ENCODE measurements around the gene MRPS35. TPM values are rescaled to one million over a fixed set of nuclear protein-coding genes. Genes with fewer than 3 reads are reported as not detected.

MRPS35 gene
- total RNA-seq, 5 donors from 2014 or later (not counting 1 experiment from before 2014, with no cell fraction given), result 19.7 to 23.0 (median 22.5) TPM

DNA sequence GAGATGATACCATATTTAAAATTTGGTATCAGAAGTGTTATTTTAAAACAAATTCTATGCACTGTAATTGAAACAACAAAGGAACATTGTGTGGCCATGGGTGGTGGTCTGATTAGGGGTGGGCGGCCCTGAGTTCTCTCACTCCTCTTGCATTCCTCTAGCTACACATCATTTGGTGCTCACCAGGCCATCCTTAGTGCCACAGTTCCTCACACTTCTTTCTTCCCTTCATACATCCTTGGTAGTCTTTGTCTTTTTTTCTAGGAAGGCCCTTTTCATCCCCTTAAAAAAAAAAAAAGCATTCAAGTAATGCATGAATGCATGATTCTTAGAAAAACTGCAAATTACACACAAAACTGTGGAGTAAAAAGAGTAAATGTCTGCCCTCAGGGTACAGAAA, 71.8 kb downstream of the MRPS35 start:
- H3K9me3 ChIP-seq, result no peaks in the 10 kb centered on the region
- CTCF ChIA-PET, result interaction anchor here in 1 of 2 donors (0.7 kb wide), 1 partner anchor 46 kb away, joined by 3 read pairs; no protein-coding TSS in a partner anchor
- peaks cover 44 to 50% (median 48%) of the 10 kb centered on the region in 3 donors for H3K4me1 Mint-ChIP-seq
- H3K4me3 ChIP-seq (ENCODE audit: control insufficient read depth in 1 of 2, extremely low read depth in 1 of 2, low read length in 1 of 2), result no peak overlapping the region
- POLR2A ChIA-PET, result no interaction called here
- H3K4me1 ChIP-seq (ENCODE audit: control insufficient read depth in 1 of 2, extremely low read depth in 1 of 2, insufficient read depth in 2 of 2, low read length in 2 of 2), result peaks cover 11 to 29% of the 10 kb centered on the region in 2 experiments
- no peaks in the 10 kb centered on the region for H3K9me3 Mint-ChIP-seq
- H3K27me3 Mint-ChIP-seq, result no peaks in the 10 kb centered on the region
- peaks cover 0 to 2% of the 10 kb centered on the region in 2 experiments for H3K27me3 ChIP-seq (replicated peaks in 1 of 2; ENCODE audit: control insufficient read depth in 2 of 2, extremely low read depth in 1 of 2, insufficient read depth in 2 of 2, low read length in 1 of 2)
- H3K4me3 Mint-ChIP-seq, result peak overlapping the region; percentile 39 to 83 (median 57)
- peak overlapping the region; percentile 43 to 55 for H3K27ac Mint-ChIP-seq
- no peaks in the 10 kb centered on the region for H3K36me3 ChIP-seq (ENCODE audit: control insufficient read depth in 2 of 2, extremely low read depth in 1 of 2, insufficient read depth in 1 of 2, low read length in 1 of 2)
- peaks cover 19% of the 10 kb centered on the region for H3K36me3 Mint-ChIP-seq
- DNase-seq (no peak), ATAC-seq (replicated peaks in 1 of 4) (no peak)
- H3K27ac ChIP-seq (ENCODE audit: low read length), result no peak overlapping the region
- no CpG with 5 or more reads among the region's 1 CpG for WGBS (ENCODE audit: insufficient coverage)

DNA sequence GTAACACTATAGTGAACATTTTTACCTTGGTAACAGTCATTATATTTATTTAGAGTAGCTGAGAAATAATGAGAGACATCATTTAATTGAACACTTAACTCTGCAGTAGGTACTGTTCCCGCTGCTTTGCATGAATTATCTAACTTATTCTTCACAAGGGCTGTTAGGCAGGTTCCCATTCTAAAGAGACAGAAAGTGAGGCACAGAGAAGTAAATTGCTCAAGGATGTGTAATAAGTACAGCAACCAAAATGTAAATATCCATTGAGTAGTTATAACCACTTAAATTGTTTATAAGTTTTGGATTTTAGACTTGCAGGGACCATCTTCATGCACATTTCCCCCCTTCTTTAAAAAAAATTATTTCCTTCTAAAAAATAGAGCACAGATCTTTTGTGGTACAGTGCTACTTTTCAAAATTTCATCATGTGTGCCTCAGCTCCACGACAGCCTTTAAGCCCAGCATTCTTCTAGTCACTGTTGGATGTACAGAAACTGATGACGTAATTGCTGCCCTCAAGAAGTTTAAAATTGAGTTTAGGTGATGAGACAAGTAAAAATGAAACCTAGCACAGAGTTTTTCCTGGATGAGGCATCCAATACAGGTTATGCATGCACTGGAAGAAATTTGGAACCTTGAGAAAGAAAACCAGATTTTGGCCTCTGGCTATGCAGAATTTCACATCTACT, 75.4 kb downstream of the MRPS35 start:
- no peaks in the 10 kb centered on the region for H3K9me3 ChIP-seq
- H3K4me3 Mint-ChIP-seq, result no peak overlapping the region
- ATAC-seq (replicated peaks in 1 of 4) (no peak), DNase-seq (no peak)
- no peaks in the 10 kb centered on the region for H3K27me3 ChIP-seq (replicated peaks in 1 of 2; ENCODE audit: control insufficient read depth in 2 of 2, extremely low read depth in 1 of 2, insufficient read depth in 2 of 2, low read length in 1 of 2)
- H3K27ac ChIP-seq (ENCODE audit: low read length), result no peak overlapping the region
- H3K27me3 Mint-ChIP-seq, result no peaks in the 10 kb centered on the region
- no peak overlapping the region for H3K27ac Mint-ChIP-seq
- no peaks in the 10 kb centered on the region for H3K9me3 Mint-ChIP-seq
- CTCF ChIA-PET, result no interaction called here
- H3K36me3 Mint-ChIP-seq, result peaks cover 32% of the 10 kb centered on the region
- peaks cover 52 to 64% (median 52%) of the 10 kb centered on the region in 3 donors for H3K4me1 Mint-ChIP-seq
- POLR2A ChIA-PET, result no interaction called here
- H3K36me3 ChIP-seq (ENCODE audit: control insufficient read depth in 2 of 2, extremely low read depth in 1 of 2, insufficient read depth in 1 of 2, low read length in 1 of 2), result peaks cover 0 to 8% of the 10 kb centered on the region in 2 donors
- no CpG with 5 or more reads among the region's 3 CpGs for WGBS (ENCODE audit: insufficient coverage)
- peaks cover 8 to 15% of the 10 kb centered on the region in 2 experiments for H3K4me1 ChIP-seq (ENCODE audit: control insufficient read depth in 1 of 2, extremely low read depth in 1 of 2, insufficient read depth in 2 of 2, low read length in 2 of 2)
- H3K4me3 ChIP-seq (ENCODE audit: control insufficient read depth in 1 of 2, extremely low read depth in 1 of 2, low read length in 1 of 2), result no peak overlapping the region

DNA sequence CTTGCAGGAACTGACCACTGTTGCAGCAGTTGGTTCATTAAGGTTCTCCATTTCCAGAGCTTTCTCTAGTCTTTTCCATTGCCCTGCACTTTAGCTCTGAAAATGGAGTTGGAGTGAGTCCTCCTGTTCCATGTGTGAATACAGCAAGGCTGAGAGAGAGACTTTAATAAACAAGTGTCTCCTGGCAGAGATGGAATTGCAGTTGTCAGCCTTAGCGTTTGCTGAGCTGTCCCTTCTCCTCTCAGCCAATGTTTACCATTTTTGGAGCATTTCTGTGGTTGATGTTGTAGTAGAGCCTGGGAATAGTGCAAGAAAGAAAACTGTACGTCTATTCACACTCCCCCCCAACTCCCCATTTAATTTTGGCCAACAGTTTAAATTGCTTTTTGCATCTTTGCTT, 76.9 kb downstream of the MRPS35 start:
- no peak overlapping the region for H3K27ac Mint-ChIP-seq
- CTCF ChIA-PET, result interaction anchor here (0.6 to 1.3 kb wide), 4 partner anchors 18 to 54 kb away, joined by 3 to 5 read pairs (median 4); no protein-coding TSS in a partner anchor
- no CpG with 5 or more reads among the region's 2 CpGs for whole genome bisulfite sequencing (ENCODE audit: insufficient coverage)

DNA sequence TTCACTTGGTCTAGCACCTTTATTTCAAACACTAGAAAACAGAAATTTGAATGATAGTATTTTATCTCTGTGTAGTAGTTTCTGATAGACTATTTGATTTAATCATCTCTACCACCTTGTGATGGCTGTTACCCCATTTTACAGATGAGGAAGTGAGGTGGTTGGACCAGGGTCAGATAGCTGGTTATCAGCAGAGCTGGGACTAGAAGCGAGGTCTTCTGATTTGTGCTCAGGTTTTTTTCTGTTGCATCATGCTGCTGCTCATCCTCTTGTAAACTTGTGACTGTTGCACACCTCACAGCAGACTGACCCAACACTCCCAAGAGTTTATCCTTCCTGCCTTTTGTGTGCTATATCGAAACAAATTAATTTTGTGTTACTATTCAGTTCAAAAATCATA, 79.5 kb downstream of the MRPS35 start:
- no peak overlapping the region for H3K27ac Mint-ChIP-seq
- no peaks in the 10 kb centered on the region for H3K27me3 Mint-ChIP-seq
- H3K4me1 ChIP-seq (ENCODE audit: control insufficient read depth in 1 of 2, extremely low read depth in 1 of 2, insufficient read depth in 2 of 2, low read length in 2 of 2), result no peaks in the 10 kb centered on the region
- H3K9me3 Mint-ChIP-seq, result no peaks in the 10 kb centered on the region
- WGBS (ENCODE audit: insufficient coverage), result no CpG with 5 or more reads among the region's 2 CpGs
- H3K36me3 ChIP-seq (ENCODE audit: control insufficient read depth in 2 of 2, extremely low read depth in 1 of 2, insufficient read depth in 1 of 2, low read length in 1 of 2), result peaks cover 6 to 36% of the 10 kb centered on the region in 2 donors
- H3K4me3 ChIP-seq (ENCODE audit: control insufficient read depth in 1 of 2, extremely low read depth in 1 of 2, low read length in 1 of 2), result no peak overlapping the region
- no peaks in the 10 kb centered on the region for H3K27me3 ChIP-seq (replicated peaks in 1 of 2; ENCODE audit: control insufficient read depth in 2 of 2, extremely low read depth in 1 of 2, insufficient read depth in 2 of 2, low read length in 1 of 2)
- peaks cover 17 to 41% (median 22%) of the 10 kb centered on the region in 3 donors for H3K4me1 Mint-ChIP-seq
- DNase-seq (no peak), ATAC-seq (replicated peaks in 1 of 4) (no peak)
- peaks cover 44% of the 10 kb centered on the region for H3K36me3 Mint-ChIP-seq
- H3K9me3 ChIP-seq, result no peaks in the 10 kb centered on the region
- POLR2A ChIA-PET, result no interaction called here
- no peak overlapping the region for H3K27ac ChIP-seq (ENCODE audit: low read length)
- no peak overlapping the region for H3K4me3 Mint-ChIP-seq
- CTCF ChIA-PET, result interaction anchor here in 1 of 2 donors (0.9 kb wide), 1 partner anchor 631 kb away, joined by 11 read pairs; no protein-coding TSS in a partner anchor

More for the DNA sequence above, 76.9 kb downstream of the MRPS35 start:
- ATAC-seq (replicated peaks in 1 of 4), result no peak
- H3K9me3 Mint-ChIP-seq, result no peaks in the 10 kb centered on the region
- Histone ChIP-seq H3K36me3 (ENCODE audit: control insufficient read depth in 2 of 2, extremely low read depth in 1 of 2, insufficient read depth in 1 of 2, low read length in 1 of 2) (peaks cover 4 to 21% of the 10 kb centered on the region in 2 donors), H3K9me3 (no peaks in the 10 kb centered on the region), H3K4me1 (ENCODE audit: control insufficient read depth in 1 of 2, extremely low read depth in 1 of 2, insufficient read depth in 2 of 2, low read length in 2 of 2) (peaks cover 2 to 3% of the 10 kb centered on the region in 2 experiments), H3K27ac (ENCODE audit: low read length) (no peak overlapping the region), H3K27me3 (replicated peaks in 1 of 2; ENCODE audit: control insufficient read depth in 2 of 2, extremely low read depth in 1 of 2, insufficient read depth in 2 of 2, low read length in 1 of 2) (no peaks in the 10 kb centered on the region), H3K4me3 (ENCODE audit: control insufficient read depth in 1 of 2, extremely low read depth in 1 of 2, low read length in 1 of 2) (no peak overlapping the region)
- H3K4me1 Mint-ChIP-seq, result peaks cover 36 to 48% (median 36%) of the 10 kb centered on the region in 3 donors
- POLR2A ChIA-PET, result interaction anchor here in 1 of 2 donors (0.7 kb wide), 1 partner anchor 1327 kb away, joined by 6 read pairs; no protein-coding TSS in a partner anchor
- DNase-seq, result no peak
- no peak overlapping the region for H3K4me3 Mint-ChIP-seq
- no peaks in the 10 kb centered on the region for H3K27me3 Mint-ChIP-seq
- H3K36me3 Mint-ChIP-seq, result peaks cover 35% of the 10 kb centered on the region

DNA sequence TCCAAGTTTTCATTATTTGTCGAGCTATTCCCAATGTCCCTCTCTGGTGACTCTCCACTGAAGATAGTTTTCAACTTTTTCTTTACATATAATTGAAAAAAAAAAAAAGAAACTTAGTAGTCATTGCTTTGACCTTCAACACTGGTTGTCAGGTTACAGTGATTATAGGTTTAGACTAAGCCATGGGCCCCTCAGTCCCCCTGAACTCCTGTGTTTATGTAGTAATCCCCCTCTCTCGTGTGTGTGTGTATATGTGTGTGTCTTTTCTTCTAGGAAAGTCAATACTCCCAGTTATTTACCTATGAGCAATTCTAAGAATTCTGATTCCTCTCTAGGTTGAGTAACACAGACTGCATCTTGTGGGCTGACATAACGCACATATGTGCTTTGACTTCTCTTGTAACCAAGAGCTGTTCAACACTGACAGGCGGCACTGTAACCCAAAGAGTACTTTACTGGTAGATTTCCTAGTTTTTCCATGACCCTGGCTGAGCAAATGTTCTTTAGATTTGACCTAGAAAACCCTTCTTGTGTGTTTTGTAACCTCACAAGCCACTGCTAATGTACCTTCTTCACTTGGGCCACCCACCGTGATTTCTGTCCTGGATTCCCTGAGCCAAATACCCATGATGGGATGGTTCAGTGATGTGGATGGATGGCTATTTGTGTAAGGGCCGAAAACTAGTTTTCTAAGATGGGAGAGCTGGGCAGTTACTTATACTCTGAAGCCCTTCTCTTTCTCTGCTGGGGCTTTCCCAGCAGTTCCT, 84.4 kb downstream of the MRPS35 start:
- Mint-ChIP-seq H3K4me3 (no peak overlapping the region), H3K9me3 (no peaks in the 10 kb centered on the region), H3K4me1 (peaks cover under 1 to 7% (median 2%) of the 10 kb centered on the region in 3 donors), H3K36me3 (peaks cover 57% of the 10 kb centered on the region), H3K27ac (peak overlapping the region; percentile 58 to 74), H3K27me3 (no peaks in the 10 kb centered on the region)
- ATAC-seq (replicated peaks in 1 of 4), result no peak
- H3K4me1 ChIP-seq (ENCODE audit: control insufficient read depth in 1 of 2, extremely low read depth in 1 of 2, insufficient read depth in 2 of 2, low read length in 2 of 2), result no peaks in the 10 kb centered on the region
- no peak for DNase-seq
- no peaks in the 10 kb centered on the region for H3K27me3 ChIP-seq (replicated peaks in 1 of 2; ENCODE audit: control insufficient read depth in 2 of 2, extremely low read depth in 1 of 2, insufficient read depth in 2 of 2, low read length in 1 of 2)
- POLR2A ChIA-PET, result interaction anchor here in 1 of 2 donors (0.7 kb wide), 1 partner anchor 1128 kb away, joined by 3 read pairs; no protein-coding TSS in a partner anchor
- no peak overlapping the region for H3K27ac ChIP-seq (ENCODE audit: low read length)
- peaks cover 7 to 52% of the 10 kb centered on the region in 2 donors for H3K36me3 ChIP-seq (ENCODE audit: control insufficient read depth in 2 of 2, extremely low read depth in 1 of 2, insufficient read depth in 1 of 2, low read length in 1 of 2)
- no peak overlapping the region for H3K4me3 ChIP-seq (ENCODE audit: control insufficient read depth in 1 of 2, extremely low read depth in 1 of 2, low read length in 1 of 2)
- CTCF ChIA-PET, result interaction anchor here in 1 of 2 donors (0.6 kb wide), 1 partner anchor 13 kb away, joined by 4 read pairs; no protein-coding TSS in a partner anchor
- 75% methylated on average over 2 of the region's 6 CpGs for WGBS (ENCODE audit: insufficient coverage)
- H3K9me3 ChIP-seq, result no peaks in the 10 kb centered on the region

DNA sequence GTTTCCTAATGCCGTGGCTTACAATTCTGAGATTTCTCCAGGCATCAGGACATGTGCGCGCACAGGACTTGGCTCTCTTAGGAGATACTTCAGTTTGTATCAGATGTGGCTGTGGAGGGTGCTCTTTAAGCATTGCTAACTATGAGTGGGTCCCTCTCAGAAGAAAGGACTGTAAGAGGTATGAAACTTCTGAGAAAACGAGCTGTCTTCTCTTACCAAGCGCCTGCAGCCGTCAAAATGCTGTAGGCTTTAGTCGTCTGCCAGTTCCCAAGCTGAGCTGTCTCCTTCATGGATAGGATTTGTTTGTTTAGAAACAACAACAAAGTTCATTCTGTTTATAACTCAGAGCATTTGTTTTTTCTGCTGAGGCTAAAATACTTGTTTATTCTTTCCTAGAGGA, 85.5 kb downstream of the MRPS35 start:
- Histone ChIP-seq H3K27me3 (replicated peaks in 1 of 2; ENCODE audit: control insufficient read depth in 2 of 2, extremely low read depth in 1 of 2, insufficient read depth in 2 of 2, low read length in 1 of 2) (no peaks in the 10 kb centered on the region), H3K27ac (ENCODE audit: low read length) (no peak overlapping the region), H3K4me1 (ENCODE audit: control insufficient read depth in 1 of 2, extremely low read depth in 1 of 2, insufficient read depth in 2 of 2, low read length in 2 of 2) (peaks cover 5% of the 10 kb centered on the region in 2 experiments), H3K4me3 (ENCODE audit: control insufficient read depth in 1 of 2, extremely low read depth in 1 of 2, low read length in 1 of 2) (no peak overlapping the region), H3K9me3 (no peaks in the 10 kb centered on the region), H3K36me3 (ENCODE audit: control insufficient read depth in 2 of 2, extremely low read depth in 1 of 2, insufficient read depth in 1 of 2, low read length in 1 of 2) (peaks cover 7 to 46% of the 10 kb centered on the region in 2 donors)
- ATAC-seq (replicated peaks in 1 of 4) (no peak), DNase-seq (no peak)
- ChIA-PET POLR2A (no interaction called here), CTCF (no interaction called here)
- 100% methylated on average over 3 of the region's 7 CpGs for WGBS (ENCODE audit: insufficient coverage)
- Mint-ChIP-seq H3K36me3 (peaks cover 54% of the 10 kb centered on the region), H3K4me1 (peaks cover 11 to 17% (median 12%) of the 10 kb centered on the region in 3 donors), H3K9me3 (no peaks in the 10 kb centered on the region), H3K4me3 (no peak overlapping the region), H3K27me3 (no peaks in the 10 kb centered on the region), H3K27ac (peak overlapping the region in 1 of 2 donors; percentile 16)

All from T-cell (primary cell).